CD4-positive, alpha-beta memory T cell (primary cell): ENCODE data around the gene KHSRP. TPM values are rescaled to one million over a fixed set of nuclear protein-coding genes. Genes with fewer than 3 reads are reported as not detected.

Source experiments
- CTCF ChIA-PET: fragments of 350-600 bp; sonication (Branson Sonifier 250); formaldehyde crosslinking; loops from one replicate; lab custom pipeline; 2021; ENCODE audit warnings: inconsistent platforms; ENCODE audit not compliant: partially characterized antibody; lab: Charles Lee
- POLR2A ChIA-PET: fragments of 350-600 bp; sonication (Branson Sonifier 250); formaldehyde crosslinking; loops from one replicate; lab custom pipeline; 2021; ENCODE audit not compliant: partially characterized antibody; lab: Charles Lee
- DNase-seq, 5 donors: peaks; one replicate each; pipeline versions ENCODE4 v3.0.0 to v3.0.0-alpha.2; 2020 to 2022; ENCODE audit warnings: mixed read lengths in 1 of 5
- H3K27ac ChIP-seq: one replicate; pipeline ENCODE4 v1.7.0; 2013; ENCODE audit warnings: low read depth, low read length
- H3K27me3 ChIP-seq: 2 replicates; pipeline ENCODE4 v1.7.0; 2013; ENCODE audit warnings: mild to moderate bottlenecking, low read length, moderate library complexity; ENCODE audit not compliant: insufficient read depth
- H3K36me3 ChIP-seq: 2 replicates; pipeline ENCODE4 v1.7.0; 2013; ENCODE audit warnings: mild to moderate bottlenecking, low read length, moderate library complexity; ENCODE audit not compliant: insufficient read depth
- H3K4me1 ChIP-seq: 2 replicates; pipeline ENCODE4 v1.7.0; 2013; ENCODE audit warnings: mild to moderate bottlenecking, low read length, moderate library complexity; ENCODE audit not compliant: insufficient read depth
- H3K4me3 ChIP-seq, 2 donors: one replicate each; pipeline ENCODE4 v1.7.0; 2013; ENCODE audit warnings: low read length in 2 of 2, mild to moderate bottlenecking in 1 of 2
- H3K9me3 ChIP-seq, 2 donors: one replicate each; pipeline ENCODE4 v1.7.0; 2013; ENCODE audit warnings: low read length in 2 of 2, control low read depth in 1 of 2; ENCODE audit not compliant: control insufficient read depth in 1 of 2
- H3K27ac Mint-ChIP-seq, 7 donors: one replicate each; pipeline ENCODE4 v1.8.0; 2020 to 2021; ENCODE audit warnings: mixed read lengths in 7 of 7, mild to moderate bottlenecking in 6 of 7, inconsistent platforms in 3 of 7, moderate library complexity in 3 of 7
- H3K27me3 Mint-ChIP-seq, 2 donors: one replicate each; pipeline ENCODE4 v1.8.0; 2020 to 2021; ENCODE audit warnings: mixed read lengths in 2 of 2
- H3K36me3 Mint-ChIP-seq, 2 donors: one replicate each; pipeline ENCODE4 v1.8.0; 2020 to 2021; ENCODE audit warnings: mixed read lengths in 2 of 2, inconsistent platforms in 1 of 2, mild to moderate bottlenecking in 1 of 2
- H3K4me1 Mint-ChIP-seq, 4 donors: one replicate each; pipeline ENCODE4 v1.8.0; 2020 to 2021; ENCODE audit warnings: mixed read lengths in 4 of 4, mild to moderate bottlenecking in 1 of 4
- H3K4me3 Mint-ChIP-seq, 8 donors: one replicate each; pipeline ENCODE4 v1.8.0; 2020 to 2021; ENCODE audit warnings: mixed read lengths in 8 of 8, mild to moderate bottlenecking in 7 of 8, moderate library complexity in 6 of 8, inconsistent platforms in 3 of 8
- H3K9me3 Mint-ChIP-seq, 8 donors: one replicate each; pipeline ENCODE4 v1.8.0; 2020 to 2021; ENCODE audit warnings: mixed read lengths in 8 of 8, mild to moderate bottlenecking in 5 of 8, inconsistent platforms in 3 of 8, moderate library complexity in 1 of 8
- intact Hi-C: fragments of 100-400 bp; cut with micrococcal nuclease; formaldehyde crosslinking; loops from one replicate; pipeline ENCODE4 v1.15.1; 2023
- polyA plus RNA-seq, 2 donors: library from polyadenylated mRNA; unstranded; fragments of 300-500 nt; fragmentation: Illumina TruSeq; gene quantifications; one replicate each; pipeline ENCODE4 v1.2.3, GENCODE V29; 2021
- total RNA-seq, 2 experiments: library from RNA; stranded (reverse); gene quantifications; one replicate each; pipeline ENCODE4 v1.2.3, GENCODE V29; 2021

The KHSRP gene
- total and polyA plus RNA-seq, 4 experiments from 2014 or later: 4.3 to 169 (median 96.7) TPM

- H3K4me3 Mint-ChIP-seq: no peak overlapping the region
- Histone ChIP-seq H3K27ac (no peak overlapping the region), H3K36me3 (peaks cover 35% of the 10 kb centered on the region), H3K9me3 (no peaks in the 10 kb centered on the region), H3K4me3 (no peak overlapping the region), H3K27me3 (no peaks in the 10 kb centered on the region), H3K4me1 (peaks cover 8% of the 10 kb centered on the region)
- POLR2A ChIA-PET: no interaction called here
- no peak overlapping the region for H3K27ac Mint-ChIP-seq
- H3K9me3 Mint-ChIP-seq: peaks cover 0 to 2% (median 0%) of the 10 kb centered on the region in 8 donors
- no peak for DNase-seq
- H3K36me3 Mint-ChIP-seq: peaks cover 19 to 65% of the 10 kb centered on the region in 2 donors
- peaks cover 11 to 16% (median 14%) of the 10 kb centered on the region in 4 donors for H3K4me1 Mint-ChIP-seq
- H3K27me3 Mint-ChIP-seq: no peaks in the 10 kb centered on the region
- intact Hi-C loops: no loop called here
- CTCF ChIA-PET: no interaction called here
Observed at GRCh38 chr19:6387372-6387771, 37.2 kb downstream of the KHSRP start.

DNA sequence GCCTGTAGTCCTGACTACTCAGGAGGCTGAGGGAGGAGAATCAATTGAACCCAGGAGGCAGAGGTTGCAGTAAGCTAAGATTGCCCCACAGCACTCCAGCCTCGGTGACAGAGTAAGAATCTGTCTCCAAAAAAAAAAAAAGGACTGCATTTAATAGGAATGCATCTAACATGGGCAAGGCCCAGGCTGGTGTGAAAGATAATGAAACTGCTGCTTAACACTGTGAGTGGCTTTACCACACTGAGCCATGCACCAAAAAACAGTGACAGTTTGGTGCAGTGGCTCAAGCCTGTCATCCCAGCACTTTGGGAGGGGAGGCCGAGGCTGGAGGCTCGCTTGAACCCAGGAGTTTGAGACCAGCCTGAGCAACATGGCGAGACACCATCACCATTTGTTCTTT lies 40.2 kb downstream of the KHSRP start:
- peaks cover 0 to 2% (median 0%) of the 10 kb centered on the region in 8 donors for H3K9me3 Mint-ChIP-seq
- intact Hi-C loops: no loop called here
- H3K36me3 Mint-ChIP-seq: peaks cover 35 to 71% of the 10 kb centered on the region in 2 donors
- ChIA-PET CTCF (no interaction called here), POLR2A (no interaction called here)
- Histone ChIP-seq H3K36me3 (peaks cover 51% of the 10 kb centered on the region), H3K27ac (no peak overlapping the region), H3K9me3 (no peaks in the 10 kb centered on the region), H3K27me3 (no peaks in the 10 kb centered on the region), H3K4me1 (no peaks in the 10 kb centered on the region), H3K4me3 (no peak overlapping the region)
- no peak for DNase-seq
- peak overlapping the region in 1 of 7 donors; percentile 41 for H3K27ac Mint-ChIP-seq
- no peak overlapping the region for H3K4me3 Mint-ChIP-seq
- no peaks in the 10 kb centered on the region for H3K27me3 Mint-ChIP-seq
- peaks cover 0 to 3% (median 1%) of the 10 kb centered on the region in 4 donors for H3K4me1 Mint-ChIP-seq

- Mint-ChIP-seq H3K36me3 (peaks cover 34 to 69% of the 10 kb centered on the region in 2 donors), H3K27me3 (no peaks in the 10 kb centered on the region), H3K27ac (peak overlapping the region in 1 of 7 donors; percentile 89), H3K4me3 (no peak overlapping the region), H3K9me3 (peaks cover 0 to 2% (median 0%) of the 10 kb centered on the region in 8 donors), H3K4me1 (peaks cover 0 to 3% (median under 1%) of the 10 kb centered on the region in 4 donors)
- intact Hi-C loops: no loop called here
- no peak for DNase-seq
- Histone ChIP-seq H3K9me3 (no peaks in the 10 kb centered on the region), H3K4me3 (no peak overlapping the region), H3K36me3 (peaks cover 44% of the 10 kb centered on the region), H3K4me1 (no peaks in the 10 kb centered on the region), H3K27me3 (no peaks in the 10 kb centered on the region), H3K27ac (no peak overlapping the region)
- ChIA-PET CTCF (no interaction called here), POLR2A (no interaction called here)
Observed at GRCh38 chr19:6383188-6383587, 41.4 kb downstream of the KHSRP start.

GRCh38 chr19:6381030-6381750 lies 43.4 kb downstream of the KHSRP start:
- no peak for DNase-seq
- peaks cover 0 to 3% (median 0%) of the 10 kb centered on the region in 4 donors for H3K4me1 Mint-ChIP-seq
- Histone ChIP-seq H3K27ac (no peak overlapping the region), H3K4me3 (no peak overlapping the region), H3K36me3 (peaks cover 34% of the 10 kb centered on the region), H3K9me3 (no peaks in the 10 kb centered on the region), H3K4me1 (no peaks in the 10 kb centered on the region), H3K27me3 (no peaks in the 10 kb centered on the region)
- H3K4me3 Mint-ChIP-seq: no peak overlapping the region
- peaks cover 33 to 59% of the 10 kb centered on the region in 2 donors for H3K36me3 Mint-ChIP-seq
- intact Hi-C loops: no loop called here
- no peaks in the 10 kb centered on the region for H3K27me3 Mint-ChIP-seq
- CTCF ChIA-PET: no interaction called here
- H3K27ac Mint-ChIP-seq: no peak overlapping the region
- POLR2A ChIA-PET: no interaction called here
- peaks cover 0 to 2% (median 0%) of the 10 kb centered on the region in 8 donors for H3K9me3 Mint-ChIP-seq

GRCh38 chr19:6379744-6380143 lies 44.9 kb downstream of the KHSRP start:
- Histone ChIP-seq H3K9me3 (no peaks in the 10 kb centered on the region), H3K36me3 (peaks cover 30% of the 10 kb centered on the region), H3K4me3 (no peak overlapping the region), H3K27ac (no peak overlapping the region), H3K27me3 (no peaks in the 10 kb centered on the region), H3K4me1 (no peaks in the 10 kb centered on the region)
- intact Hi-C loops: no loop called here
- Mint-ChIP-seq H3K27me3 (no peaks in the 10 kb centered on the region), H3K9me3 (peaks cover 0 to 2% (median 0%) of the 10 kb centered on the region in 8 donors), H3K27ac (no peak overlapping the region), H3K36me3 (peaks cover 26 to 50% of the 10 kb centered on the region in 2 donors), H3K4me3 (no peak overlapping the region), H3K4me1 (peaks cover 0 to 3% (median 0%) of the 10 kb centered on the region in 4 donors)
- POLR2A ChIA-PET: no interaction called here
- CTCF ChIA-PET: interaction anchor here (0.7 kb wide), 1 partner anchor 14 kb away, joined by 3 read pairs; no protein-coding TSS in a partner anchor
- no peak for DNase-seq

DNA sequence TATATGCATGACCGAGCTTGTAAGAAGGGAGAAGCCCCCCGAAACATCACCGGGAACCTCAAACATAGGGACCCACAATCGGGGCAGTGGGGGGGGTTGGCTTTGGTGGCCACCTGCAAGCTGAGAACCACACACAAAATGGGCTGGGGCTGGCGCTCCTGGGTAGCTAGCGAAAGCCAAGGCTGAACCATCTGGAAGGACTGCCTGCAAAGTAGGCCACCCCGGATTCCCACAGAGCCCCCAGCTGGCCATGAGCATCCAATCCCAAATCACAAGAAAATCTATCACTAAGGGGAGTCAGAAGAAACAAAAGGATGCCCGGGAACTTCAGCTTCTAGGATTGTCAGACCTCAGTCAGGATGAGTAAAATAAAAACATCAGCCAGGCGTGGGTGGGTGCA lies 46.1 kb downstream of the KHSRP start:
- H3K4me1 Mint-ChIP-seq: peaks cover 3 to 9% (median 5%) of the 10 kb centered on the region in 4 donors
- H3K4me3 Mint-ChIP-seq: no peak overlapping the region
- Histone ChIP-seq H3K36me3 (peaks cover 26% of the 10 kb centered on the region), H3K27ac (no peak overlapping the region), H3K4me1 (peaks cover 8% of the 10 kb centered on the region), H3K27me3 (no peaks in the 10 kb centered on the region), H3K9me3 (no peaks in the 10 kb centered on the region), H3K4me3 (no peak overlapping the region)
- H3K9me3 Mint-ChIP-seq: peaks cover 0 to 2% (median 0%) of the 10 kb centered on the region in 8 donors
- H3K36me3 Mint-ChIP-seq: peaks cover 26 to 44% of the 10 kb centered on the region in 2 donors
- POLR2A ChIA-PET: interaction anchor here (1.4 kb wide), 1 partner anchor 17 kb away, joined by 5 read pairs; the partner anchor contains the start of gene CLPP
- no peak overlapping the region for H3K27ac Mint-ChIP-seq
- no peak for DNase-seq
- intact Hi-C loops: no loop called here
- H3K27me3 Mint-ChIP-seq: no peaks in the 10 kb centered on the region
- CTCF ChIA-PET: no interaction called here

GRCh38 chr19:6378041-6378440 lies 46.6 kb downstream of the KHSRP start:
- H3K4me1 Mint-ChIP-seq: peaks cover 3 to 9% (median 6%) of the 10 kb centered on the region in 4 donors
- intact Hi-C loops: no loop called here
- Histone ChIP-seq H3K27me3 (no peaks in the 10 kb centered on the region), H3K4me3 (no peak overlapping the region), H3K27ac (no peak overlapping the region), H3K9me3 (no peaks in the 10 kb centered on the region), H3K4me1 (peaks cover 9% of the 10 kb centered on the region), H3K36me3 (peaks cover 26% of the 10 kb centered on the region)
- ChIA-PET CTCF (interaction anchor here (0.5 kb wide), 1 partner anchor 486 kb away, joined by 4 read pairs; no protein-coding TSS in a partner anchor), POLR2A (interaction anchor here (1.4 kb wide), 1 partner anchor 17 kb away, joined by 5 read pairs; the partner anchor contains the start of gene CLPP)
- H3K9me3 Mint-ChIP-seq: no peaks in the 10 kb centered on the region
- DNase-seq: no peak
- no peak overlapping the region for H3K27ac Mint-ChIP-seq
- H3K27me3 Mint-ChIP-seq: no peaks in the 10 kb centered on the region
- no peak overlapping the region for H3K4me3 Mint-ChIP-seq
- H3K36me3 Mint-ChIP-seq: peaks cover 26 to 42% of the 10 kb centered on the region in 2 donors
